HepG2 (cell line): ENCODE data around the gene ABHD17B. TPM values are rescaled to one million over a fixed set of nuclear protein-coding genes. Genes with fewer than 3 reads are reported as not detected.

ENCODE experiments used
- GLI4 ChIP-seq: sonication (generic); formaldehyde crosslinking; IDR thresholded peaks from 2 replicates; pipeline ENCODE4 v1.5.1; 2020; ENCODE audit warnings: missing genetic modification reagents, mild to moderate bottlenecking, moderate library complexity, borderline replicate concordance
- NFATC3 ChIP-seq: sonication (generic); formaldehyde crosslinking; IDR thresholded peaks from 2 replicates; pipeline ENCODE4 v1.5.1; 2020; ENCODE audit warnings: mild to moderate bottlenecking, missing genetic modification reagents
- SMYD3 ChIP-seq: sonication (generic); formaldehyde crosslinking; IDR thresholded peaks from 2 replicates; pipeline ENCODE4 v1.8.1; 2023; ENCODE audit warnings: mild to moderate bottlenecking, missing genetic modification reagents
- WIZ ChIP-seq: sonication (generic); formaldehyde crosslinking; IDR thresholded peaks from 2 replicates; pipeline ENCODE4 v1.5.1; 2020; ENCODE audit warnings: mild to moderate bottlenecking, missing genetic modification reagents
- ZNF121 ChIP-seq: sonication (generic); formaldehyde crosslinking; IDR thresholded peaks from 2 replicates; pipeline ENCODE4 v1.5.0; 2020; ENCODE audit warnings: mild to moderate bottlenecking, missing genetic modification reagents
- ZNF570 ChIP-seq: sonication (generic); formaldehyde crosslinking; IDR thresholded peaks from 2 replicates; pipeline ENCODE4 v1.4.0; 2020; ENCODE audit warnings: mild to moderate bottlenecking, missing genetic modification reagents, borderline replicate concordance
- polyA plus RNA-seq, 8 experiments: library from polyadenylated mRNA; depleted of rRNA in 3 of 8; stranded (reverse) in 7 of 8; unstranded in 1 of 8; fragments of >200 nt; fragmentation: Illumina TruSeq in 4 of 8; extraction: Trizol in 4 of 8; gene quantifications; 2 replicates each; pipeline versions ENCODE4 v1.2.1 to v1.2.3, GENCODE V29; 2011 to 2016; ENCODE audit warnings: low read depth in 4 of 8, missing spikeins in 1 of 8, mixed read lengths in 1 of 8; ENCODE audit not compliant: insufficient read depth in 1 of 8
- total RNA-seq, 5 experiments: library from RNA; depleted of rRNA; stranded (reverse); fragments of >200 nt; fragmentation: Illumina TruSeq; extraction: Trizol; gene quantifications; 2 replicates each; pipeline ENCODE4 v1.2.3, GENCODE V29; 2016; ENCODE audit warnings: low read depth in 1 of 5
- TF ChIP-seq, protein P1 (sequence below): sonication (generic); formaldehyde crosslinking; IDR thresholded peaks from one replicate; pipeline ENCODE4 v1.5.1; 2020; ENCODE audit warnings: mild to moderate bottlenecking, missing genetic modification reagents; ENCODE audit errors: not compliant biosample characterization
- TF ChIP-seq, protein P2 (sequence below): sonication (generic); formaldehyde crosslinking; IDR thresholded peaks from 2 replicates; pipeline ENCODE4 v1.4.0; 2020; ENCODE audit warnings: missing genetic modification reagents
- TF ChIP-seq, protein P3 (sequence below): sonication (generic); formaldehyde crosslinking; IDR thresholded peaks from 2 replicates; pipeline ENCODE4 v1.4.0; 2020; ENCODE audit warnings: mild to moderate bottlenecking, missing genetic modification reagents

The ABHD17B gene
- total and polyA plus RNA-seq, 2 of the 13 experiments (the other 11 are each of a cell fraction or from before 2014, with no cell fraction given): 11.3 to 22.0 TPM

DNA sequence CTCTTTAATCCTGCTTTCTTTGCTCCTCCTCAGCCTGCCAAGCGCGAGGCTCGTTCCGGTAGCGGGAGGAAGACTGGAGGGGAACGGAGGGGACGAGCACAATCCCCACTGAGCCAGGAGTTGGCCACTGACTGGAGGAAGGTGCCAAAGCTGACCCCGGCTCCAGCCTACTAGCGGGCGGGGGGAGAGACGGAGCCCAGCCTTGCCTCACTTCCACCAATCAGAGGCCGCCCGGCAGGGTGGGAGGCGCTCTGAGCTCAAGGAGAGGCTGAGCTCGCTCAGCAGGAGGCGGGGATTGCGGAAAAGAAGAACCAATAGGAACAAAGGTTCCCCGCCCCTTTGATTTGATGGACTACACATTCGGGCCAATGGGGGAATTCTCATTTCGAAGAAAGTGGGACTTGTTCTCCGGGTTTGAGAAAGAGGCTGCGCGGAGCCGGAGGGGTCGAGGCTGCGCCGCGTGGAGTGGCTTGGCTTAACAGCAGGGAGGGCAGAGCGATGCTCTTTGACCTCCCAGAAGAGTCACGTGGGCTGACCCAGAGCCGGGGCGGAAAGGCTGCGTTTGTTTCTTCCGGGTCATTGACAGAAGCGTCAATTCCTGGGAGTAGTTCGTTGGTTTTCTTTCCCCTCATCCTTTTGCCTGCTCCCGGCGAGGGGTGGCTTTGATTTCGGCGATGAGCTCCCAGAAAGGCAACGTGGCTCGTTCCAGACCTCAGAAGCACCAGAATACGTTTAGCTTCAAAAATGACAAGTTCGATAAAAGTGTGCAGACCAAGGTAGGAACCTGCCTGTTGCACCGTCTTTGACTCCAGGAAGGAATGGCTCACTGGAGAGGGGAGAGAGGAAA is at the start of gene ABHD17B, which contains the start of gene C9orf85 (continued):
- TF ChIP-seq, protein P1, sequence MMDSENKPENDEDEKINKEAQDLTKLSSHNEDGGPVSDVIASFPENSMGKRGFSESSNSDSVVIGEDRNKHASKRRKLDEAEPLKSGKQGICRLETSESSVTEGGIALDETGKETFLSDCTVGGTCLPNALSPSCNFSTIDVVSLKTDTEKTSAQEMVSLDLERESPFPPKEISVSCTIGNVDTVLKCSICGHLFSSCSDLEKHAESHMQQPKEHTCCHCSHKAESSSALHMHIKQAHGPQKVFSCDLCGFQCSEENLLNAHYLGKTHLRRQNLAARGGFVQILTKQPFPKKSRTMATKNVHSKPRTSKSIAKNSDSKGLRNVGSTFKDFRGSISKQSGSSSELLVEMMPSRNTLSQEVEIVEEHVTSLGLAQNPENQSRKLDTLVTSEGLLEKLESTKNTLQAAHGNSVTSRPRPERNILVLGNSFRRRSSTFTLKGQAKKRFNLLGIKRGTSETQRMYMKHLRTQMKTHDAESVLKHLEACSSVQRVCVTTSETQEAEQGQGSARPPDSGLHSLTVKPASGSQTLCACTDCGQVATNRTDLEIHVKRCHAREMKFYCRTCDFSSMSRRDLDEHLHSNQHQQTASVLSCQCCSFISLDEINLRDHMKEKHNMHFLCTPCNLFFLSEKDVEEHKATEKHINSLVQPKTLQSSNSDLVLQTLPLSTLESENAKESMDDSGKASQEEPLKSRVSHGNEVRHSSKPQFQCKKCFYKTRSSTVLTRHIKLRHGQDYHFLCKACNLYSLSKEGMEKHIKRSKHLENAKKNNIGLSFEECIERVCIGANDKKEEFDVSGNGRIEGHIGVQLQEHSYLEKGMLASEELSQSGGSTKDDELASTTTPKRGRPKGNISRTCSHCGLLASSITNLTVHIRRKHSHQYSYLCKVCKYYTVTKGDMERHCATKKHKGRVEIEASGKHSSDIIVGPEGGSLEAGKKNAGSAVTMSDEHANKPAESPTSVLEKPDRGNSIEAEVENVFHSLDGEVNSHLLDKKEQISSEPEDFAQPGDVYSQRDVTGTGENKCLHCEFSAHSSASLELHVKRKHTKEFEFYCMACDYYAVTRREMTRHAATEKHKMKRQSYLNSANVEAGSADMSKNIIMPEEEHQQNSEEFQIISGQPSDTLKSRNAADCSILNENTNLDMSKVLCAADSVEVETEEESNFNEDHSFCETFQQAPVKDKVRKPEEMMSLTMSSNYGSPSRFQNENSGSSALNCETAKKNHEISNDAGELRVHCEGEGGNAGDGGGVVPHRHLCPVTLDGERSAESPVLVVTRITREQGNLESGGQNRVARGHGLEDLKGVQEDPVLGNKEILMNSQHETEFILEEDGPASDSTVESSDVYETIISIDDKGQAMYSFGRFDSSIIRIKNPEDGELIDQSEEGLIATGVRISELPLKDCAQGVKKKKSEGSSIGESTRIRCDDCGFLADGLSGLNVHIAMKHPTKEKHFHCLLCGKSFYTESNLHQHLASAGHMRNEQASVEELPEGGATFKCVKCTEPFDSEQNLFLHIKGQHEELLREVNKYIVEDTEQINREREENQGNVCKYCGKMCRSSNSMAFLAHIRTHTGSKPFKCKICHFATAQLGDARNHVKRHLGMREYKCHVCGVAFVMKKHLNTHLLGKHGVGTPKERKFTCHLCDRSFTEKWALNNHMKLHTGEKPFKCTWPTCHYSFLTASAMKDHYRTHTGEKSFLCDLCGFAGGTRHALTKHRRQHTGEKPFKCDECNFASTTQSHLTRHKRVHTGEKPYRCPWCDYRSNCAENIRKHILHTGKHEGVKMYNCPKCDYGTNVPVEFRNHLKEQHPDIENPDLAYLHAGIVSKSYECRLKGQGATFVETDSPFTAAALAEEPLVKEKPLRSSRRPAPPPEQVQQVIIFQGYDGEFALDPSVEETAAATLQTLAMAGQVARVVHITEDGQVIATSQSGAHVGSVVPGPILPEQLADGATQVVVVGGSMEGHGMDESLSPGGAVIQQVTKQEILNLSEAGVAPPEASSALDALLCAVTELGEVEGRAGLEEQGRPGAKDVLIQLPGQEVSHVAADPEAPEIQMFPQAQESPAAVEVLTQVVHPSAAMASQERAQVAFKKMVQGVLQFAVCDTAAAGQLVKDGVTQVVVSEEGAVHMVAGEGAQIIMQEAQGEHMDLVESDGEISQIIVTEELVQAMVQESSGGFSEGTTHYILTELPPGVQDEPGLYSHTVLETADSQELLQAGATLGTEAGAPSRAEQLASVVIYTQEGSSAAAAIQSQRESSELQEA (CRISPR knock-in tag): no peak
- TF ChIP-seq SMYD3: no peak
- TF ChIP-seq, protein P2, sequence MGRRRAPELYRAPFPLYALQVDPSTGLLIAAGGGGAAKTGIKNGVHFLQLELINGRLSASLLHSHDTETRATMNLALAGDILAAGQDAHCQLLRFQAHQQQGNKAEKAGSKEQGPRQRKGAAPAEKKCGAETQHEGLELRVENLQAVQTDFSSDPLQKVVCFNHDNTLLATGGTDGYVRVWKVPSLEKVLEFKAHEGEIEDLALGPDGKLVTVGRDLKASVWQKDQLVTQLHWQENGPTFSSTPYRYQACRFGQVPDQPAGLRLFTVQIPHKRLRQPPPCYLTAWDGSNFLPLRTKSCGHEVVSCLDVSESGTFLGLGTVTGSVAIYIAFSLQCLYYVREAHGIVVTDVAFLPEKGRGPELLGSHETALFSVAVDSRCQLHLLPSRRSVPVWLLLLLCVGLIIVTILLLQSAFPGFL: no peak
- no peak; the same call in 1 of the 2 replicates for TF ChIP-seq ZNF570
- TF ChIP-seq WIZ (CRISPR knock-in tag): no peak
- no peak for TF ChIP-seq NFATC3 (CRISPR knock-in tag)
- TF ChIP-seq, protein P3, sequence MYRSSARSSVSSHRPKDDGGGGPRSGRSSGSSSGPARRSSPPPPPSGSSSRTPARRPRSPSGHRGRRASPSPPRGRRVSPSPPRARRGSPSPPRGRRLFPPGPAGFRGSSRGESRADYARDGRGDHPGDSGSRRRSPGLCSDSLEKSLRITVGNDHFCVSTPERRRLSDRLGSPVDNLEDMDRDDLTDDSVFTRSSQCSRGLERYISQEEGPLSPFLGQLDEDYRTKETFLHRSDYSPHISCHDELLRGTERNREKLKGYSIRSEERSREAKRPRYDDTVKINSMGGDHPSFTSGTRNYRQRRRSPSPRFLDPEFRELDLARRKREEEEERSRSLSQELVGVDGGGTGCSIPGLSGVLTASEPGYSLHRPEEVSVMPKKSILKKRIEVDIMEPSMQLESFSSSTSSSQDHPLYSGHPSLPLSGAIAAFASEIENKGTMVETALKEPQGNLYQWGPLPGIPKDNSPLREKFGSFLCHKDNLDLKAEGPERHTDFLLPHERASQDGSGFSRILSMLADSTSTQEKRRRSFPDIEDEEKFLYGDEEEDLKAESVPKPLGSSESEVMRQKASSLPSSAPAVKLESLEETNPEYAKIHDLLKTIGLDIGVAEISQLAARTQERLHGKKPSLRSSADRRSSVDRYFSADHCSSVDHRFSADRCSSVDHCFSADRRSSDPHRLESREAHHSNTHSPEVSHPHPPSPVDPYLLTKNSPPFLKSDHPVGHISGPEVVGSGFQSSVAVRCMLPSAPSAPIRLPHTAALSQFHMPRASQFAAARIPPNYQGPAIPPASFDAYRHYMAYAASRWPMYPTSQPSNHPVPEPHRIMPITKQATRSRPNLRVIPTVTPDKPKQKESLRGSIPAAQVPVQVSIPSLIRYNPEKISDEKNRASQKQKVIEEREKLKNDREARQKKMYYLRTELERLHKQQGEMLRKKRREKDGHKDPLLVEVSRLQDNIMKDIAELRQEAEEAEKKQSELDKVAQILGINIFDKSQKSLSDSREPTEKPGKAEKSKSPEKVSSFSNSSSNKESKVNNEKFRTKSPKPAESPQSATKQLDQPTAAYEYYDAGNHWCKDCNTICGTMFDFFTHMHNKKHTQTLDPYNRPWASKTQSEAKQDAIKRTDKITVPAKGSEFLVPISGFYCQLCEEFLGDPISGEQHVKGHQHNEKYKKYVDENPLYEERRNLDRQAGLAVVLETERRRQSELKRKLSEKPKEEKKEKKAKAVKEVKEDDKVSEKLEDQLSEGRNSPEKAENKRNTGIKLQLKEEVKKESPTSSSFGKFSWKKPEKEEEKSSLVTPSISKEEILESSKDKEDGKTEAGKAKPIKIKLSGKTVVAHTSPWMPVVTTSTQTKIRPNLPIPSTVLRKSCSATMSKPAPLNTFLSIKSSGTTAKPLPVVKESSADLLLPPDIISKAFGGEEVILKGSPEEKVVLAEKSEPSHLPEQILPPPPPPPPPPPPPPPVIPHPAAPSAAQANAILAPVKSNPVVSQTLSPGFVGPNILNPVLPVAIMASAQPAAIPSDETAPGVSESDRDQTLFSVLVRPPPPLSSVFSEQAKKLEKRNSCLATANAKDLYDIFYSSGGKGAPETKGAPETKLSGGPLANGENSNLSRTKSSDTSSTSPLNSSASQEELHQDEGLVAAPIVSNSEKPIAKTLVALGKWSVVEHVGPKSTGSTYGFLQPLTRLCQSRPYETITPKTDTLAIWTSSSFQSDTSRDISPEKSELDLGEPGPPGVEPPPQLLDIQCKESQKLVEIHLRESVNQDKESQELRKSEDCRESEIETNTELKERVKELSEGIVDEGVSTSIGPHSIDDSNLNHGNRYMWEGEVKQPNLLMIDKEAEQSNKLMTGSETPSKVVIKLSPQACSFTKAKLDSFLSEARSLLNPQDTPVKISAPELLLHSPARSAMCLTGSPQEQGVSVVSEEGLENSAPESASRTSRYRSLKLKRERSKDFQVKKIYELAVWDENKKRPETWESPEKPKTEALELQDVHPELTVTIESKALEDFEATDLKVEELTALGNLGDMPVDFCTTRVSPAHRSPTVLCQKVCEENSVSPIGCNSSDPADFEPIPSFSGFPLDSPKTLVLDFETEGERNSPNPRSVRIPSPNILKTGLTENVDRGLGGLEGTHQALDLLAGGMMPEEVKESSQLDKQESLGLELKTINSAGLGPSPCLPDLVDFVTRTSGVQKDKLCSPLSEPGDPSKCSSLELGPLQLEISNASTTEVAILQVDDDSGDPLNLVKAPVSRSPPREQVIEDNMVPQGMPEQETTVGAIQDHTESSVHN (CRISPR knock-in tag): no peak
- TF ChIP-seq ZNF121: 0 out of 2 replicates have a peak, but pooled peaks have one; percentile 7
- peak; percentile 86; the same call in 1 of the 2 replicates for TF ChIP-seq GLI4 (CRISPR knock-in tag)
